Ishikawa (cell line): ENCODE data around the gene ATAD3C.

Source experiments
- CEBPB ChIP-seq: IDR thresholded peaks from 2 replicates; pipeline ENCODE4 v1.6.1; 2012
- CREB1 ChIP-seq: IDR thresholded peaks from 2 replicates; pipeline ENCODE4 v1.6.1; 2012; ENCODE audit warnings: low read depth
- EGR1 ChIP-seq: IDR thresholded peaks from 2 replicates; pipeline ENCODE4 v1.6.1; 2012
- EP300 ChIP-seq: IDR thresholded peaks from 2 replicates; pipeline ENCODE4 v1.6.1; 2012; ENCODE audit warnings: borderline replicate concordance
- FOXM1 ChIP-seq: IDR thresholded peaks from 2 replicates; pipeline ENCODE4 v1.6.1; 2012; ENCODE audit warnings: low read depth, borderline replicate concordance
- NFIC ChIP-seq: IDR thresholded peaks from 2 replicates; pipeline ENCODE4 v1.6.1; 2012
- TAF1 ChIP-seq: IDR thresholded peaks from 2 replicates; pipeline ENCODE4 v1.6.1; 2012; ENCODE audit warnings: low read depth, mild to moderate bottlenecking
- TCF12 ChIP-seq: IDR thresholded peaks from 2 replicates; pipeline ENCODE4 v1.6.1; 2012; ENCODE audit warnings: low read depth
- TEAD4 ChIP-seq: IDR thresholded peaks from 2 replicates; pipeline ENCODE4 v1.6.1; 2012
- YY1 ChIP-seq: IDR thresholded peaks from 2 replicates; pipeline ENCODE4 v1.6.1; 2012; ENCODE audit warnings: low read depth
- ZBTB7A ChIP-seq: IDR thresholded peaks from 2 replicates; pipeline ENCODE4 v1.6.1; 2012; ENCODE audit warnings: low read depth
- TF ChIP-seq, protein P1 (sequence below): IDR thresholded peaks from 2 replicates; pipeline ENCODE4 v1.6.1; 2012; ENCODE audit warnings: low read depth, mild to moderate bottlenecking
- TF ChIP-seq, protein P2 (sequence below): IDR thresholded peaks from 2 replicates; pipeline ENCODE4 v1.6.1; 2012
- TF ChIP-seq, protein P3 (sequence below): IDR thresholded peaks from 2 replicates; pipeline ENCODE4 v1.6.1; 2012

Gene ATAD3C

DNA sequence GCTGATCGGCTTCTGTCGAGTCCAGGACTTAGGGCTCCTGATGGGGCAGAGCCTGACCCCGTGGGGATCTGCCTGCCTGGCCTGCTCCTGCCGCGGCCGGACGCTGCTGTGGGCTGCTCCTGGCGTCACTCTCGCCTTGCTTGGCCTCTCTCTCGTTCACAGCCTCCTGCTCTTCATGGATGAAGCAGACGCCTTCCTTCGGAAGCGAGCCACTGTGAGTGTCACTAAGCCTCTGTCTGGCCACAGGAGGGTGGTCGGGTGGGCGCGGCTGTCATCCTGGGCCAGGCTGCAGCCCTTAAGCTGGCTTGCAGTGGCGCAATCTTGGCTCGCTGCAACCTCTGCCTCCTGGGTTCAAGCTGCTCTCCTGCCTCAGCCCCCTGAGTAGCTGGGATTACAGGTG is 38.2 kb downstream of the ATAD3C start:
- TF ChIP-seq YY1 = no peak
- TF ChIP-seq EP300 = no peak
- TF ChIP-seq CREB1 = no peak
- TF ChIP-seq, protein P1, sequence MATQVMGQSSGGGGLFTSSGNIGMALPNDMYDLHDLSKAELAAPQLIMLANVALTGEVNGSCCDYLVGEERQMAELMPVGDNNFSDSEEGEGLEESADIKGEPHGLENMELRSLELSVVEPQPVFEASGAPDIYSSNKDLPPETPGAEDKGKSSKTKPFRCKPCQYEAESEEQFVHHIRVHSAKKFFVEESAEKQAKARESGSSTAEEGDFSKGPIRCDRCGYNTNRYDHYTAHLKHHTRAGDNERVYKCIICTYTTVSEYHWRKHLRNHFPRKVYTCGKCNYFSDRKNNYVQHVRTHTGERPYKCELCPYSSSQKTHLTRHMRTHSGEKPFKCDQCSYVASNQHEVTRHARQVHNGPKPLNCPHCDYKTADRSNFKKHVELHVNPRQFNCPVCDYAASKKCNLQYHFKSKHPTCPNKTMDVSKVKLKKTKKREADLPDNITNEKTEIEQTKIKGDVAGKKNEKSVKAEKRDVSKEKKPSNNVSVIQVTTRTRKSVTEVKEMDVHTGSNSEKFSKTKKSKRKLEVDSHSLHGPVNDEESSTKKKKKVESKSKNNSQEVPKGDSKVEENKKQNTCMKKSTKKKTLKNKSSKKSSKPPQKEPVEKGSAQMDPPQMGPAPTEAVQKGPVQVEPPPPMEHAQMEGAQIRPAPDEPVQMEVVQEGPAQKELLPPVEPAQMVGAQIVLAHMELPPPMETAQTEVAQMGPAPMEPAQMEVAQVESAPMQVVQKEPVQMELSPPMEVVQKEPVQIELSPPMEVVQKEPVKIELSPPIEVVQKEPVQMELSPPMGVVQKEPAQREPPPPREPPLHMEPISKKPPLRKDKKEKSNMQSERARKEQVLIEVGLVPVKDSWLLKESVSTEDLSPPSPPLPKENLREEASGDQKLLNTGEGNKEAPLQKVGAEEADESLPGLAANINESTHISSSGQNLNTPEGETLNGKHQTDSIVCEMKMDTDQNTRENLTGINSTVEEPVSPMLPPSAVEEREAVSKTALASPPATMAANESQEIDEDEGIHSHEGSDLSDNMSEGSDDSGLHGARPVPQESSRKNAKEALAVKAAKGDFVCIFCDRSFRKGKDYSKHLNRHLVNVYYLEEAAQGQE = no peak
- TF ChIP-seq, protein P2, sequence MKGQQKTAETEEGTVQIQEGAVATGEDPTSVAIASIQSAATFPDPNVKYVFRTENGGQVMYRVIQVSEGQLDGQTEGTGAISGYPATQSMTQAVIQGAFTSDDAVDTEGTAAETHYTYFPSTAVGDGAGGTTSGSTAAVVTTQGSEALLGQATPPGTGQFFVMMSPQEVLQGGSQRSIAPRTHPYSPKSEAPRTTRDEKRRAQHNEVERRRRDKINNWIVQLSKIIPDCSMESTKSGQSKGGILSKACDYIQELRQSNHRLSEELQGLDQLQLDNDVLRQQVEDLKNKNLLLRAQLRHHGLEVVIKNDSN = no peak

DNA sequence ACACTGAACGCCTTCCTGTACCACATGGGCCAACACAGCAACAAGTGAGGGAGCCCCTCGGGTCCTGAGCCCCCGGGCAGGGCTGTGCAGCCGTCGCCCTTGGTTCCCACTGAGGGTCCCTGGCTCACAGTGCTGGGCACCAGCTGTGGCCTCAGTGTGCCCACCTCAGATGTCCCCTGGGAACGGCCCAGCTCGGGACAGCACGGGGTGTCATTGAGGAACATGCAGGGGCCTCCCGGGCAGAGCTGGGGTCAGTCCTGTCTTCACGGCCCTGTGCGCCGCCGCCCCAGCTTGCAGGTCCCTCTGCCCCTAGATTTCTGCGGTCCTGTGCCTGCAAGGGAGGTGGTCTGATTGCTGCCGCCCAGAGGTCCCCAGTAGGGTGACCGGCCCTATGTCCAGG is 39.7 kb downstream of the ATAD3C start:
- TF ChIP-seq ZBTB7A (no peak), FOXM1 (no peak), EGR1 (no peak), NFIC (no peak)
- TF ChIP-seq, protein P1 = no peak

DNA sequence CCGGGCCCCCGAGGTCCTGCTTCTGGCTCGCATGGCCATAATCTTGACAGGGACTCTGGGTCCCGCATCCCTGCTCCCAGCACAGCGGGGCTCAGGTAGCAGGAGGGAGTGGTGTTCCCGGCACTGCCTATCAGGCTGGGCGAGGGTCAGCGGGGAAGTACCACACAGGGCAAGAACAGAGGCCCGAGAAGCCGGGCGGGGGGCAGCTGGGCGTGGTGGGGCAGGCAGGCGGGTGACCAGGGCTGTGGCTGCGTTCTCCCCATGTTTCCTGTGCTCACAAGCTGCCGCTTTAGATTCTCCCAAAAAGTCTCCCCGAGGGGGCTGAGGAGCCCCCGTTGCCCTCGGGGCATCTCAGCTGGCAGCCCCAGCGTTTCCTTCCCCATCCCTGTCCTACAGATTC is 40.4 kb downstream of the ATAD3C start:
- TF ChIP-seq CEBPB (no peak), YY1 (no peak), CREB1 (no peak), FOXM1 (no peak), ZBTB7A (no peak), NFIC (no peak)
- TF ChIP-seq, protein P1 = no peak

DNA sequence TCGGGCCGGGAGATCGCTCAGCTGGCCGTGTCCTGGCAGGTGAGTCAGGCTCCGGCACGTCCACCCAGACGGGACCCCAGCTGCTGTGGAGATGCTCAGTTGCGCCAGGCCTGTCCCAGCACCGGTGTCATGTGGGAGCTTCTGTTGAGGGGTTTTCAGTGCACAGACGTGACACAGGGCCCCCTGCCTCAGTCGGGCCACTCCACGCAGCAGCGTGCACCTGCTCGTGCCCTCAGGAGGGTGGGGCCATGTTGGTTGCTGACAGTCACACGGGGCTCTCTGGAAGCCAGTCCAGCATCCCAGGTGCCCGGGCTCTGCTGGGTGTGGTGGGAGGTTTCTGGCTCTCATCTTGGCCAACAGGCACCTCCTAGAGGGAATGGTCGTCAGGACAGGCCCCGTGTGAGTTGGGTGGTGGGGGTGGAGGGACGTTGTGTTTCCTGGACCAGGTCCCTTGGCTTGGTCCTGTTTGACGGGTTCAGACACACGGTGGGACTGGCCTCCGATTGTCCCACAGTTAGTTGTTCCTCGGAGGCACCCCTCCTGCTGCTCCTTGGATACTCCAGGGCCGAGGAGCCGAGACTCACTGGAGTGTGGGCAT is 41.2 kb downstream of the ATAD3C start:
- TF ChIP-seq EP300 = no peak
- TF ChIP-seq TAF1 = no peak
- no peak for TF ChIP-seq CREB1
- TF ChIP-seq NFIC = no peak
- no peak for TF ChIP-seq TCF12
- no peak for TF ChIP-seq ZBTB7A
- TF ChIP-seq, protein P2 = no peak
- TF ChIP-seq EGR1 = no peak
- no peak for TF ChIP-seq TEAD4
- TF ChIP-seq FOXM1 = no peak
- TF ChIP-seq, protein P3, sequence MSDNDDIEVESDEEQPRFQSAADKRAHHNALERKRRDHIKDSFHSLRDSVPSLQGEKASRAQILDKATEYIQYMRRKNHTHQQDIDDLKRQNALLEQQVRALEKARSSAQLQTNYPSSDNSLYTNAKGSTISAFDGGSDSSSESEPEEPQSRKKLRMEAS = no peak
- TF ChIP-seq, protein P1 = no peak
- TF ChIP-seq CEBPB = no peak
